Stomach (tissue), 4 donors: Measurements from ENCODE around the gene SLC35E1.

Source experiments
- POLR2A ChIP-seq, 4 donors: fragments of 450-650 bp; IDR thresholded peaks; one replicate each; pipeline ENCODE4 v1.6.1; 2016; ENCODE audit warnings: antibody characterized with exemption in 4 of 4, control low read depth in 2 of 4, mild to moderate bottlenecking in 1 of 4, moderate library complexity in 1 of 4
- TF ChIP-seq, protein P1 (sequence below), 7 experiments: fragments of 450-650 bp in 4 of 7; fragments of 200-600 bp in 3 of 7; sonication (generic) in 3 of 7; IDR thresholded peaks; one replicate each; pipeline ENCODE4 v1.5.1; 2016 to 2019; ENCODE audit warnings: antibody characterized with exemption in 7 of 7, control low read depth in 2 of 7, mild to moderate bottlenecking in 1 of 7

DNA sequence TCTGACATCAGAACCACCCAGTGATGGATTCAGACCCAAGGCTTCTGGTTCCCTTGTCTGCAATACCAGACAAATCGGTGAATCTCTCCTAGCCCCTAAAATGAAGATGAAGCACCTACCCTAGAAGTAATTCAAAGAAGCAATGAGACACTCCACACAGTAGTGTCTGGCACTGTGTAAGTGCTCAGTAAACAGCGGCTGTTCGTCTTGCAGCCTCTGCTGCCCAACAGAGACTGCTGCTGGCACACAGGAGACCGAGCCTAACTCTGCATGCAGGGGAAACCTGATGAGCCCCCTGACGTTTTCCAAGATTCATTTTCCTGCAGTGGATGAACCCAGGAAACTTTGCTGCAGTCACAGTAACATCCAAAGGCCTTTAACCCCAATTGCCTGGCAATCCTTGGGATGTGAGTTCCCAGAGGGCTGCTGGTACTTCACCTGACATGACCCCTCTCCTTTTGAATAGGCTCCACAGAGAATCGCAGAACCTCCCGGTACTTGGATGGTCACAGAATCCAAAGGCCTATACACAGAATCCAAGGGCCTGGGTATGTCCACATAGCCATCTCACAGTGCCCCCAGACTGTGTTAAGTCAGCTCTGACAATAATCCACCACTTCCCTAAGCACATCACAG, 49.1 kb upstream of the SLC35E1 start:
- no peak for TF ChIP-seq POLR2A (IDR thresholded peaks at IDR 0.05)
- TF ChIP-seq, protein P1, sequence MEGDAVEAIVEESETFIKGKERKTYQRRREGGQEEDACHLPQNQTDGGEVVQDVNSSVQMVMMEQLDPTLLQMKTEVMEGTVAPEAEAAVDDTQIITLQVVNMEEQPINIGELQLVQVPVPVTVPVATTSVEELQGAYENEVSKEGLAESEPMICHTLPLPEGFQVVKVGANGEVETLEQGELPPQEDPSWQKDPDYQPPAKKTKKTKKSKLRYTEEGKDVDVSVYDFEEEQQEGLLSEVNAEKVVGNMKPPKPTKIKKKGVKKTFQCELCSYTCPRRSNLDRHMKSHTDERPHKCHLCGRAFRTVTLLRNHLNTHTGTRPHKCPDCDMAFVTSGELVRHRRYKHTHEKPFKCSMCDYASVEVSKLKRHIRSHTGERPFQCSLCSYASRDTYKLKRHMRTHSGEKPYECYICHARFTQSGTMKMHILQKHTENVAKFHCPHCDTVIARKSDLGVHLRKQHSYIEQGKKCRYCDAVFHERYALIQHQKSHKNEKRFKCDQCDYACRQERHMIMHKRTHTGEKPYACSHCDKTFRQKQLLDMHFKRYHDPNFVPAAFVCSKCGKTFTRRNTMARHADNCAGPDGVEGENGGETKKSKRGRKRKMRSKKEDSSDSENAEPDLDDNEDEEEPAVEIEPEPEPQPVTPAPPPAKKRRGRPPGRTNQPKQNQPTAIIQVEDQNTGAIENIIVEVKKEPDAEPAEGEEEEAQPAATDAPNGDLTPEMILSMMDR (IDR thresholded peaks at IDR 0.05): no peak
